Heart right ventricle (tissue), 16 donors: ENCODE data around the gene MIER2. TPM values are rescaled to one million over a fixed set of nuclear protein-coding genes. Genes with fewer than 3 reads are reported as not detected.

ENCODE experiments used
- ATAC-seq, 8 donors: fragments of 200-7000 bp; cut with Tn5 transposase; one replicate each; pipeline ENCODE4 v1.9.1; 2020; ENCODE audit warnings: mild to moderate bottlenecking in 8 of 8, moderate library complexity in 8 of 8, moderate number of reproducible peaks in 1 of 8
- DNase-seq, 2 donors: peaks; one replicate each; pipeline ENCODE4 v3.0.0-alpha.2; 2020
- H3K27ac ChIP-seq, 10 donors: fragments of 200-600 bp; sonication (generic) in 2 of 10; one replicate each; pipeline versions ENCODE4 v1.5.0 to v1.8.0; 2020 to 2022; ENCODE audit warnings: mild to moderate bottlenecking in 3 of 10
- H3K27me3 ChIP-seq, 7 donors: fragments of 200-600 bp; one replicate each; pipeline ENCODE4 v1.8.0; 2021 to 2022; ENCODE audit warnings: mild to moderate bottlenecking in 2 of 7
- H3K36me3 ChIP-seq, 9 donors: fragments of 200-600 bp; sonication (generic) in 1 of 9; one replicate each; pipeline versions ENCODE4 v1.5.0 to v1.8.0; 2020 to 2022; ENCODE audit warnings: mild to moderate bottlenecking in 2 of 9
- H3K4me1 ChIP-seq, 9 donors: fragments of 200-600 bp; sonication (generic) in 1 of 9; one replicate each; pipeline versions ENCODE4 v1.5.0 to v1.8.0; 2020 to 2022; ENCODE audit warnings: mild to moderate bottlenecking in 4 of 9
- H3K4me3 ChIP-seq, 10 donors: fragments of 200-600 bp; sonication (generic) in 2 of 10; one replicate each; pipeline versions ENCODE4 v1.5.0 to v1.8.0; 2020 to 2022; ENCODE audit warnings: mild to moderate bottlenecking in 7 of 10, moderate library complexity in 2 of 10
- H3K9me3 ChIP-seq, 11 donors: fragments of 200-600 bp in 10 of 11; sonication (generic) in 2 of 11; one replicate each; pipeline versions ENCODE4 v1.5.0 to v1.8.0; 2013 to 2022; ENCODE audit warnings: mild to moderate bottlenecking in 2 of 11, control low read depth in 1 of 11, moderate library complexity in 1 of 11
- WGBS, 2 donors: extraction: QIAGEN DNeasy Blood & Tissue Kit; methylation state at CpG; one replicate each; pipeline ENCODE4 v1.1.7; 2013; ENCODE audit warnings: inconsistent platforms in 1 of 2; 5-methylcytosine and 5-hydroxymethylcytosine counted together
- intact Hi-C, 10 donors: fragments of 100-400 bp; cut with DNase I; formaldehyde crosslinking; loops; one replicate each; pipeline versions ENCODE4 v1.11.1 to v1.14.2; 2022
- polyA plus RNA-seq, 2 donors: library from polyadenylated mRNA; stranded (reverse); fragments of 200-250 nt; gene quantifications; one replicate each; pipeline ENCODE4 v1.2.3, GENCODE V29; 2013
- total RNA-seq, 10 donors: library from RNA; stranded (reverse); fragmentation: NEBNext Ultra II Directional in 3 of 10; extraction: Animal tissue kit (Norgen Biotek cat#: 25700) in 3 of 10; gene quantifications; one replicate each; pipeline versions ENCODE4 v1.2.1 to v1.2.4, GENCODE V29; 2021 to 2023
- TF ChIP-seq, protein P1 (sequence below), 9 donors: fragments of 200-600 bp; sonication (generic) in 2 of 9; IDR thresholded peaks; one replicate each; pipeline versions ENCODE4 v1.5.0 to v1.8.0; 2021 to 2022; ENCODE audit warnings: antibody characterized with exemption in 9 of 9, mild to moderate bottlenecking in 5 of 9, moderate library complexity in 1 of 9
- donor health status: Arrhythmogenic right ventricular cardiomyopathy.
- donor health status: ischemic (EF 13 %, LVEDD 7.1; RV severe dilation, severe dysfunction).
- donor health status: healthy with polysubstance abuse.
- donor health status: DM: no; HTN: yes; CAD: no.
- donor health status: DM: no; HTN: no; CAD: no.
- donor health status: ischemic (EF 25% LVEDD 6.9; RV normal size, moderate dysfunction).
- donor health status: ischemic (EF 25% LVEDD 5.7; RV mildly dilated, moderate dysfunction).
- donor health status: healthy.
- donor health status: DM: yes; HTN: yes; CAD: no.
- donor health status: Ischemic cardiomyopathy.
- donor health status: ischemic (EF 35%, LVEDD 5.7; RV mildly dilated, moderate dysfunction).
- donor health status: nonischemic (EF 11% LVEDD 7.7; RV severe dilation, severe dysfunction).
- donor health status: DM: yes; HTN: yes; CAD: no.
- donor health status: PGD.
- donor health status: ischemic (EF 29% LVEDD 5.4; RV normal size, mild dysfunction).
- donor health status: nonischemic (EF 23%, LVEDD 6.1; RV moderate dilation, normal function).

The MIER2 gene
- total and polyA plus RNA-seq, 12 donors = 11.1 to 34.6 (median 17.6) TPM

- Histone ChIP-seq H3K27ac (no peak overlapping the region), H3K4me3 (no peak overlapping the region), H3K9me3 (no peaks in the 10 kb centered on the region), H3K27me3 (peaks cover 19 to 63% (median 52%) of the 10 kb centered on the region in 7 donors), H3K36me3 (no peaks in the 10 kb centered on the region), H3K4me1 (peaks cover 9 to 40% (median 25%) of the 10 kb centered on the region in 9 donors)
- TF ChIP-seq, protein P1, sequence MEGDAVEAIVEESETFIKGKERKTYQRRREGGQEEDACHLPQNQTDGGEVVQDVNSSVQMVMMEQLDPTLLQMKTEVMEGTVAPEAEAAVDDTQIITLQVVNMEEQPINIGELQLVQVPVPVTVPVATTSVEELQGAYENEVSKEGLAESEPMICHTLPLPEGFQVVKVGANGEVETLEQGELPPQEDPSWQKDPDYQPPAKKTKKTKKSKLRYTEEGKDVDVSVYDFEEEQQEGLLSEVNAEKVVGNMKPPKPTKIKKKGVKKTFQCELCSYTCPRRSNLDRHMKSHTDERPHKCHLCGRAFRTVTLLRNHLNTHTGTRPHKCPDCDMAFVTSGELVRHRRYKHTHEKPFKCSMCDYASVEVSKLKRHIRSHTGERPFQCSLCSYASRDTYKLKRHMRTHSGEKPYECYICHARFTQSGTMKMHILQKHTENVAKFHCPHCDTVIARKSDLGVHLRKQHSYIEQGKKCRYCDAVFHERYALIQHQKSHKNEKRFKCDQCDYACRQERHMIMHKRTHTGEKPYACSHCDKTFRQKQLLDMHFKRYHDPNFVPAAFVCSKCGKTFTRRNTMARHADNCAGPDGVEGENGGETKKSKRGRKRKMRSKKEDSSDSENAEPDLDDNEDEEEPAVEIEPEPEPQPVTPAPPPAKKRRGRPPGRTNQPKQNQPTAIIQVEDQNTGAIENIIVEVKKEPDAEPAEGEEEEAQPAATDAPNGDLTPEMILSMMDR (IDR thresholded peaks at IDR 0.05) = no peak
- DNase-seq = no peak
- ATAC-seq = no peak
- 80 to 82% methylated on average over 15 of the region's 15 CpGs for WGBS, 2 donors
- intact Hi-C loops = no loop called here
Observed at GRCh38 chr19:292281-292884, 52.2 kb downstream of the MIER2 start.

GRCh38 chr19:291561-292280 lies 52.9 kb downstream of the MIER2 start:
- TF ChIP-seq, protein P1 (IDR thresholded peaks at IDR 0.05) = no peak
- intact Hi-C loops = no loop called here
- 18 to 23% methylated on average over 55 to 70 of the region's 71 CpGs for WGBS, 2 donors
- no peak overlapping the region for H3K27ac ChIP-seq
- DNase-seq (no peak), ATAC-seq (no peak)
- H3K4me3 ChIP-seq = peak overlapping the region in 6 of 10 donors; percentile 10 to 35 (median 26)
- no peaks in the 10 kb centered on the region for H3K9me3 ChIP-seq
- H3K27me3 ChIP-seq = peaks cover 19 to 63% (median 52%) of the 10 kb centered on the region in 7 donors
- H3K4me1 ChIP-seq = peaks cover 9 to 40% (median 25%) of the 10 kb centered on the region in 9 donors
- no peaks in the 10 kb centered on the region for H3K36me3 ChIP-seq

- DNase-seq = no peak
- WGBS, 2 donors = 2 to 5% methylated on average over 26 to 57 of the region's 60 CpGs
- intact Hi-C loops = no loop called here
Observed at GRCh38 chr19:291006-291521, 53.5 kb downstream of the MIER2 start, which contains the start of gene PLPP2. Gene PLPP2, minus strand, starts transcription at chr19:291403. Its CDS starts 67 bp downstream, at chr19:291336.

More at GRCh38 chr19:291006-291521, 53.5 kb downstream of the MIER2 start, which contains the start of gene PLPP2:
- ATAC-seq = no peak
- TF ChIP-seq, protein P1 (IDR thresholded peaks at IDR 0.05) = no peak
- peaks cover 19 to 63% (median 52%) of the 10 kb centered on the region in 7 donors for H3K27me3 ChIP-seq
- H3K27ac ChIP-seq = peak within 1 kb of the TSS in 1 of 10 donors; percentile 58
- H3K4me3 ChIP-seq = peak within 1 kb of the TSS; percentile 22 to 49 (median 40)
- H3K4me1 ChIP-seq = peaks cover 9 to 40% (median 23%) of the 10 kb centered on the region in 9 donors
- no peaks in the 10 kb centered on the region for H3K36me3 ChIP-seq
- H3K9me3 ChIP-seq = no peaks in the 10 kb centered on the region
